GM21529 (cell line): ENCODE measurements around the gene BAZ1A.
"Not testable (repeated sequence)": the region's sequence is repeated elsewhere in the genome, so short reads cannot be mapped to it uniquely, and the experiment has no call there.

Experiments
- ATAC-seq: cut with Tn5 transposase; IDR thresholded peaks from one replicate; pipeline ENCODE4 v1.9.1; 2021; ENCODE audit not compliant: unreplicated experiment

Gene BAZ1A

GRCh38 chr14:34858765-34859164, 16.4 kb downstream of the BAZ1A start:
- ATAC-seq: no peak

GRCh38 chr14:34857689-34858449, 17.3 kb downstream of the BAZ1A start:
- ATAC-seq: no peak

GRCh38 chr14:34853041-34853440, 22.1 kb downstream of the BAZ1A start:
- ATAC-seq: no peak

GRCh38 chr14:34851395-34851794, 23.8 kb downstream of the BAZ1A start:
- ATAC-seq: no peak

GRCh38 chr14:34845869-34846268, 29.3 kb downstream of the BAZ1A start:
- no peak for ATAC-seq

- no peak for ATAC-seq
Observed at GRCh38 chr14:34843011-34843554, 32.1 kb downstream of the BAZ1A start.

- no peak for ATAC-seq
Observed at GRCh38 chr14:34837801-34838322, 37.3 kb downstream of the BAZ1A start.

GRCh38 chr14:34835312-34835711, 39.8 kb downstream of the BAZ1A start:
- ATAC-seq: no peak

GRCh38 chr14:34833549-34834523, 41.3 kb downstream of the BAZ1A start:
- ATAC-seq: no peak

- ATAC-seq: no peak
Observed at GRCh38 chr14:34826661-34827060, 48.5 kb downstream of the BAZ1A start.

GRCh38 chr14:34824826-34825225, 50.3 kb downstream of the BAZ1A start:
- no peak for ATAC-seq

- ATAC-seq: no peak
Observed at GRCh38 chr14:34824256-34824655, 50.9 kb downstream of the BAZ1A start.

- ATAC-seq: no peak
Observed at GRCh38 chr14:34817768-34818167, 57.4 kb downstream of the BAZ1A start.

GRCh38 chr14:34810028-34810427, 65.1 kb downstream of the BAZ1A start:
- no peak for ATAC-seq

GRCh38 chr14:34806257-34806656, 68.9 kb downstream of the BAZ1A start:
- no peak for ATAC-seq

GRCh38 chr14:34804933-34805332, 70.2 kb downstream of the BAZ1A start:
- no peak for ATAC-seq

GRCh38 chr14:34798861-34799260, 76.3 kb downstream of the BAZ1A start:
- not testable (repeated sequence) for ATAC-seq

GRCh38 chr14:34797747-34798583, 77.2 kb downstream of the BAZ1A start:
- no peak for ATAC-seq

GRCh38 chr14:34796902-34797301, 78.3 kb downstream of the BAZ1A start:
- no peak for ATAC-seq

GRCh38 chr14:34794941-34795340, 80.2 kb downstream of the BAZ1A start:
- no peak for ATAC-seq

GRCh38 chr14:34794217-34794616, 80.9 kb downstream of the BAZ1A start:
- ATAC-seq: no peak
